HG02884 (cell line): ENCODE data around the gene VWA5B2.

Experiments
- ATAC-seq: cut with Tn5 transposase; IDR thresholded peaks from one replicate; pipeline ENCODE4 v1.9.1; 2021; ENCODE audit warnings: mild to moderate bottlenecking, moderate library complexity; ENCODE audit not compliant: unreplicated experiment

Gene VWA5B2

GRCh38 chr3:184272269-184272668 is 42.9 kb downstream of the VWA5B2 start:
- ATAC-seq, result no peak

- ATAC-seq, result no peak
These were observed 46.0 kb downstream of the VWA5B2 start for GRCh38 chr3:184275381-184275701.

- no peak for ATAC-seq
These were observed 46.9 kb downstream of the VWA5B2 start, which contains the start of gene ECE2 for GRCh38 chr3:184275961-184276910. Gene ECE2 (plus strand): TSS chr3:184276022. CDS start chr3:184276154, 132 bp downstream.

GRCh38 chr3:184277366-184277765 is 48.0 kb downstream of the VWA5B2 start:
- no peak for ATAC-seq

- ATAC-seq, result no peak
These were observed 53.6 kb downstream of the VWA5B2 start for GRCh38 chr3:184282941-184283340.

GRCh38 chr3:184283681-184284080 is 54.3 kb downstream of the VWA5B2 start:
- no peak for ATAC-seq

GRCh38 chr3:184284696-184285095 is 55.3 kb downstream of the VWA5B2 start:
- no peak for ATAC-seq

- ATAC-seq, result no peak
These were observed 60.1 kb downstream of the VWA5B2 start for GRCh38 chr3:184289426-184289938.

GRCh38 chr3:184290331-184290730 is 60.9 kb downstream of the VWA5B2 start:
- no peak for ATAC-seq

- ATAC-seq, result no peak
These were observed 61.8 kb downstream of the VWA5B2 start for GRCh38 chr3:184291044-184291737.
